Stomach (tissue), 4 donors: ENCODE results near the gene BID.

Experiments used
- CTCF ChIP-seq, 7 experiments: fragments of 450-650 bp in 4 of 7; fragments of 200-600 bp in 3 of 7; sonication (generic) in 3 of 7; IDR thresholded peaks; one replicate each; pipeline ENCODE4 v1.5.1; 2016 to 2019; ENCODE audit warnings: antibody characterized with exemption in 7 of 7, control low read depth in 2 of 7, mild to moderate bottlenecking in 1 of 7
- POLR2A ChIP-seq, 4 donors: fragments of 450-650 bp; IDR thresholded peaks; one replicate each; pipeline ENCODE4 v1.6.1; 2016; ENCODE audit warnings: antibody characterized with exemption in 4 of 4, control low read depth in 2 of 4, mild to moderate bottlenecking in 1 of 4, moderate library complexity in 1 of 4
- POLR2AphosphoS5 ChIP-seq, 3 donors: sonication (generic); formaldehyde crosslinking; IDR thresholded peaks; one replicate each; pipeline ENCODE4 v1.6.1; 2016; ENCODE audit warnings: antibody characterized with exemption in 3 of 3

- TF ChIP-seq CTCF (IDR thresholded peaks at IDR 0.05) (no peak), POLR2AphosphoS5 (IDR thresholded peaks at IDR 0.05) (no peak), POLR2A (IDR thresholded peaks at IDR 0.05) (no peak)
Observed at GRCh38 chr22:17817079-17817478, 42.8 kb upstream of the BID start.
